Measurements from ENCODE around the gene KCTD5.

KCTD5 gene

DNA sequence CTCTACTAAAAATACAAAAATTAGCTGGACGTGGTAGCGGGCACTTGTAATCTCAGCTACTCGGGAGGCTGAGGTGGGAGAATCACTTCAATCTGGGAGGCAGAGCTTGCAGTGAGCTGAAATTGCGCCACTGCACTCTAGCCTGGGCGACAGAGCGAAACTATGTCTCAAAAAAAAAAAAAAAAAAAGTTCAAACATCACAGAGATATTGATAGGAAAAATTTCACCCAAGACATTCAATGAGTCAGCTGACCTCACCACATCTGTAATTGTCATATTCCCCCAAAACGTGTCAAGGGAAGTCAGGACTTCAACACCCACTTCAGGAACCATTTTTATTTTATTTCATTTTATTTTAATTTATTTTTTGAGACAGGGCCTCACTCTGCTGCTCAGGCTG lies 45.7 kb downstream of the KCTD5 start:
- TF ChIP-seq, protein P1, sequence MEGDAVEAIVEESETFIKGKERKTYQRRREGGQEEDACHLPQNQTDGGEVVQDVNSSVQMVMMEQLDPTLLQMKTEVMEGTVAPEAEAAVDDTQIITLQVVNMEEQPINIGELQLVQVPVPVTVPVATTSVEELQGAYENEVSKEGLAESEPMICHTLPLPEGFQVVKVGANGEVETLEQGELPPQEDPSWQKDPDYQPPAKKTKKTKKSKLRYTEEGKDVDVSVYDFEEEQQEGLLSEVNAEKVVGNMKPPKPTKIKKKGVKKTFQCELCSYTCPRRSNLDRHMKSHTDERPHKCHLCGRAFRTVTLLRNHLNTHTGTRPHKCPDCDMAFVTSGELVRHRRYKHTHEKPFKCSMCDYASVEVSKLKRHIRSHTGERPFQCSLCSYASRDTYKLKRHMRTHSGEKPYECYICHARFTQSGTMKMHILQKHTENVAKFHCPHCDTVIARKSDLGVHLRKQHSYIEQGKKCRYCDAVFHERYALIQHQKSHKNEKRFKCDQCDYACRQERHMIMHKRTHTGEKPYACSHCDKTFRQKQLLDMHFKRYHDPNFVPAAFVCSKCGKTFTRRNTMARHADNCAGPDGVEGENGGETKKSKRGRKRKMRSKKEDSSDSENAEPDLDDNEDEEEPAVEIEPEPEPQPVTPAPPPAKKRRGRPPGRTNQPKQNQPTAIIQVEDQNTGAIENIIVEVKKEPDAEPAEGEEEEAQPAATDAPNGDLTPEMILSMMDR (IDR thresholded peaks at IDR 0.05; ENCODE audit: extremely low read depth, missing control alignments): no peak
- no peak for DNase-seq (ENCODE audit: low spot score)

DNA sequence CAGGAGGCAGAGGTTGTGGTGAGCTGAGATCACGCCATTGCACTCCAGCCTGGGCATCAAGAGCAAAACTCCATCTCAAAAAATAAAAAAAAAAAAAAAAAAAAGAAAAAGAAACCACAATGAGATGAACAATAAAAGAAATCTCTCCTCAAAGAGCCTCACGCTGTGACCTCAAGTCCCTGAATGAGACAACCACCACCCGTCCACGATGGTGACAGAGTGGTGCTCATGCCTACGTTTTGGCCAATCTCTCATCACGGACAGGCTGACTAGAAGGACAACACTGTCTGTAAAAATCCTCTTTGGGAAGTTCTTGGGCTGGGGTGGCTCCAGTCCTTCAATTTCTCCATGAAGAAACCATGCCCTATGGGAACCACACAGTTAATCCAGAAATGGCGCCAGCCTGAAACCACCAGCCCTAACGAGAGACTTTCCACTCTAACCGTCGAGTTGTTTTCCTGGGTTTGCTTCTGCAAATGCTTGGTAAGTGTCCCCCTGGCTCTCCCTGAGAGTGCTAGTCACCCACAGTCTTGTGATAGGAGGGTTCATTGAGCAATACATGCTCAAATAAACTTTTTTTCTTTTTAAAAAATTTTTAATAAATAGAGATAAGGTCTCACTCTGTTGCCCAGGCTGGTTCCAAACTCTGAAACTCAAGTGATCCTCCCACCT lies 52.7 kb downstream of the KCTD5 start:
- TF ChIP-seq, protein P1 (IDR thresholded peaks at IDR 0.05; ENCODE audit: extremely low read depth, missing control alignments): no peak
- no peak for DNase-seq (ENCODE audit: low spot score)

DNA sequence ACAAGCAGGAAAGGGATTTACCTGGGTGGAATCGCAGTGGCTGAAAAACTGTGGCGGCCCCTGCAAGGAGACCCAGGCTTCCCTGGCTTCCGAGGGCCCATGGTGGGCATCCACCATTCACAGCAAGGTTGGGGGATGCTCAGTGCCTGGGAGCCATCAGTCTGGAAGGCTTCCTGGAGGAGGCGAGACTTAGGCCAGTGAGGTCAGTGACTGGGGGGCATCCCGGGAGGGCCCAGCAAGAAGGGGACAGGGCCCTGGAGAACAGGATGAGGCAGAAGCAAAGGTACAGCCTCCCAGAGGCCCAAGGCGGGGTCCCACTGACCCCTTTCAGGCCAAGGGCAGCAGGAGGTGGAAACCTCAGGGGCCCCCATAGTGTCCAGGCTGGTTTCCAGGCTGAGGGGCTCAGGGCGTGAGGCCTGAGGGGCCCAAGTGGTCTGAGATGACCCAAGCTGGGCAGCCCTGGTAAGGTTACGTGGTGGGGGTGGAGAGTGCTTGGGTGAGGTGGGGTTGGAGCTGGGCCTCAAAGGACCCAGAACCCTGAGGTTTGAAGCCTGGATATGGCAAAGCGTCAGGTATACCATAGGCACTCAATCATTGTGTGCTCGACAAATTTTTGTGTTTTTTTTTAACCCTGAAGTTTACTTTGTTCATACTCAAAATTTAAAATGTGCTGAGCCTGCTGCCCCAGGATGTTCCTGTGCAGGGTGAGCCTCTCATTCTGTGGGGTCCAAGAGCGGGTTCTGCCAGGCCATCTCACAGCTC lies 54.3 kb downstream of the KCTD5 start:
- DNase-seq (ENCODE audit: low spot score): no peak
- TF ChIP-seq, protein P1 (IDR thresholded peaks at IDR 0.05; ENCODE audit: extremely low read depth, missing control alignments): no peak

DNA sequence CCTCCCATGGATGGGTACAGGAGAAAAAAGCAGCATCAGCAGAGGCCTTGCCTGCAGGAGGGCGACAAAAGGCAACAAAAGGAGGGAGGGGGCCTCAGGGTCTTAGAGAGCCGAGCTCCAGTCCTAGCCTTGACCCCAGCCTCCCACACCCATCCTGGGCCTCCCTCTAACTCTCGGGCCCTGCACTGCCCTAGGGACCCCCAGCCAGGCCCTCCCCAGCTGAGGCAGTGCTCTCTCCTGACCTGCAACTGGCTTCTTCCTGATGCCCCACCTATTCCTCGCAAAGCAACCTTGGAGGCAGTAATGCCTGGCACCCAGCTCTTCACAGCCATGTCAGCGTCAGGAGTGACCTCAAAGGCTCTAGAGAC lies 54.9 kb downstream of the KCTD5 start:
- no peak for DNase-seq (ENCODE audit: low spot score)
- TF ChIP-seq, protein P1 (IDR thresholded peaks at IDR 0.05; ENCODE audit: extremely low read depth, missing control alignments): no peak

DNA sequence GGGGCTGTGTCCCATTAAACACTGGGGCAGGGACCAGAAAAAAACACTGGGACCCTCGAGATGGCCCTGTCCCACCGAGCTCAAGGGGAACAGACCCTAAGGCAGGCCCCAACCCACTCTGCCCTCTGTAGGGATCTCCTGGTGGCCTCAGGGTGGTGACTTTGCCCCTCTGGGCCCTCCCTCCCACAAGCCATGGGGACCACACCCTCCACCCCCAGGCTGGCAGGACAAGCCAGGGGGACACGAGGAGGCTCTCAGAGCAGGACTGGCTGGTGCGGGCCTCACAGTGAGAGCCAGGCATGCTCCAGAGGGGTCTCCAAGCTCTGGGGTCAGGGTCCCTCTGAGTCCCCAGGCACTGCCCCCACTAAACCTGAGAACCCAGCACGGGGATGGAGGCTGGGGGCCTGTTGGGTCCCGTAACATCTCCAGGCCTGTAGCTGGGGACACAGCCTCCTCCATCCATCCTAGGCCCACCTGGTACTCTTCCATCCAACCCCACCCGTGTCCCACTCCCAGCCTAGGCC lies 55.6 kb downstream of the KCTD5 start:
- no peak for DNase-seq (ENCODE audit: low spot score)
- TF ChIP-seq, protein P1 (IDR thresholded peaks at IDR 0.05; ENCODE audit: extremely low read depth, missing control alignments): no peak

DNA sequence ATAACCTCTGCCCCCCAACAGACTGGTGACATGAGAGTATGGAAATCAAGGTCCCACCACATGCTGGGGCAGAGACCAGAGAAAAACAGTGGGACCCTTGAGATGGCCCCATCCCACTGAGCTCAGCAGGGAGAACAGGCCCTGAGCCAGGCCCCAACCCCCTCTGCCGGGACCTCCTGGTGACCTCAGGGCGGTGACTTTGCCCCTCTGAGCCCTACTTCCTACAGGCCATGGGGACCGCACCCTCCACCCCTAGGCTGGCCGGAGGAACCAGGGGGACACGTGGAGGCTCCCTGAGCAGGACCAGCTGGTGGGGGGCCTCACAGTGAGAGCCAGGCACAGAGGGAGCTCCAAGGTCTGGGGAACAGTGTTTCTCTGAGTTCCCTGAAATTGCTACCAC lies 56.3 kb downstream of the KCTD5 start:
- no peak for DNase-seq (ENCODE audit: low spot score)
- TF ChIP-seq, protein P1 (IDR thresholded peaks at IDR 0.05; ENCODE audit: extremely low read depth, missing control alignments): no peak
